Smooth muscle cell (in vitro differentiated cells): ENCODE results near the gene ADARB1. TPM values are rescaled to one million over a fixed set of nuclear protein-coding genes. Genes with fewer than 3 reads are reported as not detected.
A peak's percentile ranks its signal among the peaks of the same experiment; 100 is the strongest.

Source experiments
- DNase-seq: peaks from one replicate; lab custom pipeline; 2025; ENCODE audit not compliant: unreplicated experiment; lab: John Stamatoyannopoulos, UW
- H2AFZ ChIP-seq: fragments of 200-600 bp; sonication (generic); 2 replicates; pipeline ENCODE4 v1.6.0; 2016; ENCODE audit warnings: antibody characterized with exemption, low read depth, mild to moderate bottlenecking
- H3F3A ChIP-seq: fragments of 200-600 bp; sonication (generic); 2 replicates; pipeline ENCODE4 v1.6.0; 2017; ENCODE audit warnings: antibody characterized with exemption, low read depth
- H3K27ac ChIP-seq: fragments of 200-600 bp; sonication (generic); 2 replicates; pipeline ENCODE4 v1.5.1; 2016; ENCODE audit warnings: low read depth, mild to moderate bottlenecking
- H3K27me3 ChIP-seq: fragments of 200-600 bp; sonication (generic); 2 replicates; pipeline ENCODE4 v1.6.1; 2016; ENCODE audit warnings: low read depth, mild to moderate bottlenecking
- H3K36me3 ChIP-seq: fragments of 200-600 bp; sonication (generic); 2 replicates; pipeline ENCODE4 v1.5.1; 2016; ENCODE audit warnings: low read depth
- H3K4me1 ChIP-seq: fragments of 200-600 bp; sonication (generic); 2 replicates; pipeline ENCODE4 v1.5.1; 2016; ENCODE audit warnings: low read depth
- H3K4me2 ChIP-seq: fragments of 200-600 bp; sonication (generic); 2 replicates; pipeline ENCODE4 v1.6.0; 2016; ENCODE audit warnings: mild to moderate bottlenecking
- H3K4me3 ChIP-seq: fragments of 200-600 bp; sonication (generic); 2 replicates; pipeline ENCODE4 v1.5.1; 2016; ENCODE audit warnings: mild to moderate bottlenecking
- H3K79me2 ChIP-seq: fragments of 200-600 bp; sonication (generic); 2 replicates; pipeline ENCODE4 v1.6.0; 2016; ENCODE audit warnings: low read depth, mild to moderate bottlenecking
- H3K9ac ChIP-seq: fragments of 200-600 bp; sonication (generic); 2 replicates; pipeline ENCODE4 v1.6.0; 2016; ENCODE audit warnings: low read depth
- H3K9me3 ChIP-seq: fragments of 200-600 bp; sonication (generic); replicated peaks from 2 replicates; pipeline ENCODE4 v1.5.1; 2016; ENCODE audit warnings: low read depth
- H4K20me1 ChIP-seq: fragments of 200-600 bp; sonication (generic); 2 replicates; pipeline ENCODE4 v1.6.0; 2016; ENCODE audit warnings: low read depth
- CTCF ChIP-seq: fragments of 200-600 bp; sonication (generic); IDR thresholded peaks from 2 replicates; pipeline ENCODE4 v1.5.1; 2017; ENCODE audit warnings: borderline replicate concordance, mild to moderate bottlenecking, antibody characterized with exemption; ENCODE audit not compliant: insufficient read depth, poor library complexity, severe bottlenecking
- WGBS: methylation state at CpG from one replicate; pipeline ENCODE4 v1.1.7; 2016; ENCODE audit warnings: low lambda C conversion rate; 5-methylcytosine and 5-hydroxymethylcytosine counted together
- polyA plus RNA-seq: library from polyadenylated mRNA; unstranded; fragments of >200 nt; fragmentation: Nextera tagmentation; extraction: Ambion mirVana; gene quantifications from 2 replicates; pipeline ENCODE4 v1.2.1, GENCODE V29; 2016
- total RNA-seq: library from RNA; depleted of rRNA; stranded (reverse); fragments of >200 nt; gene quantifications from 2 replicates; pipeline ENCODE4 v1.2.3, GENCODE V29; 2014

ADARB1 gene
- total and polyA plus RNA-seq, 2 experiments from 2014 or later, result 25.6 to 28.9 TPM

GRCh38 chr21:45226540-45227326 is 152.4 kb downstream of the ADARB1 start:
- Histone ChIP-seq H3K4me2 (peak overlapping the region; percentile 61), H3K79me2 (no peaks in the 10 kb centered on the region), H4K20me1 (peaks cover 13% of the 10 kb centered on the region), H3K4me1 (peaks cover 3% of the 10 kb centered on the region), H2AFZ (no peak overlapping the region), H3K27ac (no peak overlapping the region), H3K9ac (no peak overlapping the region), H3K27me3 (no peaks in the 10 kb centered on the region), H3F3A (peaks cover 40% of the 10 kb centered on the region), H3K36me3 (no peaks in the 10 kb centered on the region), H3K9me3 (no peaks in the 10 kb centered on the region), H3K4me3 (no peak overlapping the region)
- DNase-seq, result no peak
- 80% methylated on average over 15 of the region's 15 CpGs for WGBS
- TF ChIP-seq CTCF, result no peak

GRCh38 chr21:45227735-45228134 is 153.4 kb downstream of the ADARB1 start:
- WGBS, result 70% methylated on average over 10 of the region's 10 CpGs

GRCh38 chr21:45228171-45228641 is 153.8 kb downstream of the ADARB1 start:
- Histone ChIP-seq H3K4me3 (no peak overlapping the region), H3K4me2 (peak overlapping the region; percentile 38), H3K36me3 (no peaks in the 10 kb centered on the region), H3K4me1 (peaks cover 3% of the 10 kb centered on the region), H3K9me3 (no peaks in the 10 kb centered on the region), H3K79me2 (no peaks in the 10 kb centered on the region), H3K9ac (no peak overlapping the region), H3F3A (peaks cover 40% of the 10 kb centered on the region), H2AFZ (no peak overlapping the region), H3K27ac (peak overlapping the region; percentile 66), H4K20me1 (peaks cover 13% of the 10 kb centered on the region), H3K27me3 (no peaks in the 10 kb centered on the region)
- no peak for TF ChIP-seq CTCF
- WGBS, result 3% methylated on average over 6 of the region's 6 CpGs
- no peak for DNase-seq

More at GRCh38 chr21:45227735-45228134, 153.4 kb downstream of the ADARB1 start:
- H4K20me1 ChIP-seq, result peaks cover 13% of the 10 kb centered on the region
- no peaks in the 10 kb centered on the region for H3K36me3 ChIP-seq
- DNase-seq, result no peak
- H3K4me3 ChIP-seq, result no peak overlapping the region
- H3K9ac ChIP-seq, result no peak overlapping the region
- peak overlapping the region; percentile 38 for H3K4me2 ChIP-seq
- no peak for TF ChIP-seq CTCF
- H3K79me2 ChIP-seq, result no peaks in the 10 kb centered on the region
- H3K27ac ChIP-seq, result peak overlapping the region; percentile 66
- H3F3A ChIP-seq, result peaks cover 40% of the 10 kb centered on the region
- no peak overlapping the region for H2AFZ ChIP-seq
- H3K9me3 ChIP-seq, result no peaks in the 10 kb centered on the region
- H3K4me1 ChIP-seq, result peaks cover 3% of the 10 kb centered on the region
- no peaks in the 10 kb centered on the region for H3K27me3 ChIP-seq
